Heart right ventricle (tissue), 16 donors: ENCODE data around the gene ACSS1. TPM values are rescaled to one million over a fixed set of nuclear protein-coding genes. Genes with fewer than 3 reads are reported as not detected.

Experiments used
- ATAC-seq, 8 donors: fragments of 200-7000 bp; cut with Tn5 transposase; one replicate each; pipeline ENCODE4 v1.9.1; 2020; ENCODE audit warnings: mild to moderate bottlenecking in 8 of 8, moderate library complexity in 8 of 8, moderate number of reproducible peaks in 1 of 8
- DNase-seq, 2 donors: peaks; one replicate each; pipeline ENCODE4 v3.0.0-alpha.2; 2020
- H3K27ac ChIP-seq, 10 donors: fragments of 200-600 bp; sonication (generic) in 2 of 10; one replicate each; pipeline versions ENCODE4 v1.5.0 to v1.8.0; 2020 to 2022; ENCODE audit warnings: mild to moderate bottlenecking in 3 of 10
- H3K27me3 ChIP-seq, 7 donors: fragments of 200-600 bp; one replicate each; pipeline ENCODE4 v1.8.0; 2021 to 2022; ENCODE audit warnings: mild to moderate bottlenecking in 2 of 7
- H3K36me3 ChIP-seq, 9 donors: fragments of 200-600 bp; sonication (generic) in 1 of 9; one replicate each; pipeline versions ENCODE4 v1.5.0 to v1.8.0; 2020 to 2022; ENCODE audit warnings: mild to moderate bottlenecking in 2 of 9
- H3K4me1 ChIP-seq, 9 donors: fragments of 200-600 bp; sonication (generic) in 1 of 9; one replicate each; pipeline versions ENCODE4 v1.5.0 to v1.8.0; 2020 to 2022; ENCODE audit warnings: mild to moderate bottlenecking in 4 of 9
- H3K4me3 ChIP-seq, 10 donors: fragments of 200-600 bp; sonication (generic) in 2 of 10; one replicate each; pipeline versions ENCODE4 v1.5.0 to v1.8.0; 2020 to 2022; ENCODE audit warnings: mild to moderate bottlenecking in 7 of 10, moderate library complexity in 2 of 10
- H3K9me3 ChIP-seq, 11 donors: fragments of 200-600 bp in 10 of 11; sonication (generic) in 2 of 11; one replicate each; pipeline versions ENCODE4 v1.5.0 to v1.8.0; 2013 to 2022; ENCODE audit warnings: mild to moderate bottlenecking in 2 of 11, control low read depth in 1 of 11, moderate library complexity in 1 of 11
- WGBS, 2 donors: extraction: QIAGEN DNeasy Blood & Tissue Kit; methylation state at CpG; one replicate each; pipeline ENCODE4 v1.1.7; 2013; ENCODE audit warnings: inconsistent platforms in 1 of 2; 5-methylcytosine and 5-hydroxymethylcytosine counted together
- intact Hi-C, 10 donors: fragments of 100-400 bp; cut with DNase I; formaldehyde crosslinking; loops; one replicate each; pipeline versions ENCODE4 v1.11.1 to v1.14.2; 2022
- polyA plus RNA-seq, 2 donors: library from polyadenylated mRNA; stranded (reverse); fragments of 200-250 nt; gene quantifications; one replicate each; pipeline ENCODE4 v1.2.3, GENCODE V29; 2013
- total RNA-seq, 10 donors: library from RNA; stranded (reverse); fragmentation: NEBNext Ultra II Directional in 3 of 10; extraction: Animal tissue kit (Norgen Biotek cat#: 25700) in 3 of 10; gene quantifications; one replicate each; pipeline versions ENCODE4 v1.2.1 to v1.2.4, GENCODE V29; 2021 to 2023
- TF ChIP-seq, protein P1 (sequence below), 9 donors: fragments of 200-600 bp; sonication (generic) in 2 of 9; IDR thresholded peaks; one replicate each; pipeline versions ENCODE4 v1.5.0 to v1.8.0; 2021 to 2022; ENCODE audit warnings: antibody characterized with exemption in 9 of 9, mild to moderate bottlenecking in 5 of 9, moderate library complexity in 1 of 9
- donor health status: Arrhythmogenic right ventricular cardiomyopathy.
- donor health status: ischemic (EF 13 %, LVEDD 7.1; RV severe dilation, severe dysfunction).
- donor health status: healthy with polysubstance abuse.
- donor health status: DM: no; HTN: yes; CAD: no.
- donor health status: DM: no; HTN: no; CAD: no.
- donor health status: ischemic (EF 25% LVEDD 6.9; RV normal size, moderate dysfunction).
- donor health status: ischemic (EF 25% LVEDD 5.7; RV mildly dilated, moderate dysfunction).
- donor health status: healthy.
- donor health status: DM: yes; HTN: yes; CAD: no.
- donor health status: Ischemic cardiomyopathy.
- donor health status: ischemic (EF 35%, LVEDD 5.7; RV mildly dilated, moderate dysfunction).
- donor health status: nonischemic (EF 11% LVEDD 7.7; RV severe dilation, severe dysfunction).
- donor health status: DM: yes; HTN: yes; CAD: no.
- donor health status: PGD.
- donor health status: ischemic (EF 29% LVEDD 5.4; RV normal size, mild dysfunction).
- donor health status: nonischemic (EF 23%, LVEDD 6.1; RV moderate dilation, normal function).

The ACSS1 gene
- total and polyA plus RNA-seq, 12 donors, result 29.7 to 114 (median 84.9) TPM

DNA sequence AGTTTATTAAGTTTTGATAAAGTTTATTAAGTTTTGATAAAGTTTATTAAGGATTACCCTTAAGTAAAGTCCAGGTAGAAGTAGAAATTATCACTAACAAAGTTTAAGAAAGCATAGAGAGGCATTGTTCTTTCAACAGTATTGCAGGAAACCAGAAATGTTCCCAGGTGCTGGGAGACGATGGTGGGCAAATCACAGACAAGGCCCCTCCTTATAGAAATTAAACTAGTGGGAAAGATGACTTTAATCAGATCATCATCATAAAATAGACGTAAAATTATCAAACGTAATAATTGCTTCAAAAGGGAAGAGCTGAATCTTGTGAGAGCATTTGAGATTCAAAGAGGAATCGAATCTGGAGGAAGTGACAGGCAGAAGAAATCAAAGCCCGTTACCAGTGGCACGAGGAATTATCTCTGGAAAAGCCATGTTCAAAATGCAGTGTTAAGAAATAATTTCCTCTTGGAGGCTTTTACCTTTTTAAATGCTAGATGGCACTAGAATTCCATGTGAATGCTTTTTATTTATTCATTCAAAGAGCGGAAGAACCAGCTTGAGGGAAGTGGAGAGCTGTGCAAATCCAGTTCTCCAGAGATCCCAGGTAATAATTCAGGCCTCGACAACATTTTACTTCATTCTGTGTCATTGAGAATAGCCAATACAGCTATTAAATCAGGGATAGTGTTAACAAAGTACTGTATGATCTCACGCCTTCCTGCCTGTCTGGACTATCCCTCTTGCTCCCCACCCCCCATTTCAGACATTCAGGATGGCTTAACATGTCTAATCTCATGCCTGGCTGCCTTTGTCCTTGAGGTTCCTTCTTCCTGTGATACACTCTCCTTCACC, 64.4 kb downstream of the ACSS1 start:
- no peaks in the 10 kb centered on the region for H3K36me3 ChIP-seq
- intact Hi-C loops, result loop anchor here (1.0 to 10.0 kb wide), 11 partner anchors 71 to 404 kb away; partner anchors contain the start of genes ABHD12 (in 3 of the 10) and PYGB (in 1 of the 10)
- peaks cover 9 to 76% (median 54%) of the 10 kb centered on the region in 9 donors for H3K4me1 ChIP-seq
- no peaks in the 10 kb centered on the region for H3K9me3 ChIP-seq
- peak in 2 of 8 donors; percentile 33 to 43 for ATAC-seq
- no peaks in the 10 kb centered on the region for H3K27me3 ChIP-seq
- no peak for DNase-seq
- peak overlapping the region in 9 of 10 donors; percentile 63 to 96 (median 89) for H3K4me3 ChIP-seq
- 34% methylated on average over 9 of the region's 9 CpGs for WGBS, 2 donors
- TF ChIP-seq, protein P1, sequence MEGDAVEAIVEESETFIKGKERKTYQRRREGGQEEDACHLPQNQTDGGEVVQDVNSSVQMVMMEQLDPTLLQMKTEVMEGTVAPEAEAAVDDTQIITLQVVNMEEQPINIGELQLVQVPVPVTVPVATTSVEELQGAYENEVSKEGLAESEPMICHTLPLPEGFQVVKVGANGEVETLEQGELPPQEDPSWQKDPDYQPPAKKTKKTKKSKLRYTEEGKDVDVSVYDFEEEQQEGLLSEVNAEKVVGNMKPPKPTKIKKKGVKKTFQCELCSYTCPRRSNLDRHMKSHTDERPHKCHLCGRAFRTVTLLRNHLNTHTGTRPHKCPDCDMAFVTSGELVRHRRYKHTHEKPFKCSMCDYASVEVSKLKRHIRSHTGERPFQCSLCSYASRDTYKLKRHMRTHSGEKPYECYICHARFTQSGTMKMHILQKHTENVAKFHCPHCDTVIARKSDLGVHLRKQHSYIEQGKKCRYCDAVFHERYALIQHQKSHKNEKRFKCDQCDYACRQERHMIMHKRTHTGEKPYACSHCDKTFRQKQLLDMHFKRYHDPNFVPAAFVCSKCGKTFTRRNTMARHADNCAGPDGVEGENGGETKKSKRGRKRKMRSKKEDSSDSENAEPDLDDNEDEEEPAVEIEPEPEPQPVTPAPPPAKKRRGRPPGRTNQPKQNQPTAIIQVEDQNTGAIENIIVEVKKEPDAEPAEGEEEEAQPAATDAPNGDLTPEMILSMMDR (IDR thresholded peaks at IDR 0.05), result peak; percentile 10 to 66 (median 48)
- peak overlapping the region in 9 of 10 donors; percentile 91 to 96 (median 93) for H3K27ac ChIP-seq

DNA sequence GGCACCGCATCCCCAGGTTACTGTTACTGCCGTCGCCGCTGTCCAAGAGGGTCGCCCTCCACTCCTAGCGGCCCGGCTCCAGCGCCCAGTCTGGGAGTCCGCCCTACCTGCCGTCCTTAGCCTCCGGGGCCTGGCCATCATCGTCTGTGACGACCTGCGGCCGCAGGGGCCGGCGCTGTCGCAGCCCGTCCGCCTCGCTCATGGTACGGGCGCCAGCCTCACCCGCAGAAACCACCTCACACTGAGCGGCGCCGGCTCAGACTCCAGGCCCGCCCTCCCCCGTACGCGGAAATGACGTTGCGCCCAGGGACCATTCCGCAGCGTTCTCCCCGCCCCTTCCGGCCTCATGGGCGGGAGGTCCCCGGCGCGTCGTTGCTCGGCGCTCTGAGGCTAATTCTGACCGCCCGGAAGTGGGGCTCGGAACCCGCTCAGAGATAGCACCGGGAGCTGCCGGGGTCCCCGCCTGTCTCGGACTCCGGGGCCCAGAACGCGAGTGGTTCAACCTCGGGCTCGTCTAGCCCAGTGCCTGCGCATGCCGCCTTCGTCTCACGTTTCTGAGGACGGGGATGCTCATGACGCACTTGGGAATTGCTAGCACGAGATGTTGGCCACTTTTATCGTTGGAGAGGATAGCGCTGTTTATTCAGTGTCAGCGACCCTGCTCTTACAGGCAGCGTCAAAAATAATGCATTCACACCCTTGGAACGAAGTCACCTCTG, 65.3 kb downstream of the ACSS1 start, which contains the start of gene APMAP:
Gene APMAP, minus strand, starts transcription at position 265 of the 719 bp plus-strand sequence. Its CDS starts 63 bp downstream, at position 202.
- DNase-seq, result peak; percentile 96 to 97
- Histone ChIP-seq H3K36me3 (no peaks in the 10 kb centered on the region), H3K4me1 (peaks cover 5 to 78% (median 49%) of the 10 kb centered on the region in 9 donors), H3K9me3 (no peaks in the 10 kb centered on the region), H3K27ac (peak within 1 kb of the TSS; percentile 71 to 96 (median 93)), H3K27me3 (no peaks in the 10 kb centered on the region), H3K4me3 (peak within 1 kb of the TSS; percentile 53 to 96 (median 87))
- WGBS, 2 donors, result 0% methylated on average over 68 to 69 of the region's 69 CpGs
- ATAC-seq, result peak; percentile 95 to 97 (median 96)
- TF ChIP-seq, protein P1 (IDR thresholded peaks at IDR 0.05), result no peak
- intact Hi-C loops, result loop anchor here in 8 of 10 donors (5.0 to 10.0 kb wide), 8 partner anchors 182 to 405 kb away; partner anchors contain the start of genes ABHD12 (in 3 of the 8) and PYGB (in 1 of the 8)

DNA sequence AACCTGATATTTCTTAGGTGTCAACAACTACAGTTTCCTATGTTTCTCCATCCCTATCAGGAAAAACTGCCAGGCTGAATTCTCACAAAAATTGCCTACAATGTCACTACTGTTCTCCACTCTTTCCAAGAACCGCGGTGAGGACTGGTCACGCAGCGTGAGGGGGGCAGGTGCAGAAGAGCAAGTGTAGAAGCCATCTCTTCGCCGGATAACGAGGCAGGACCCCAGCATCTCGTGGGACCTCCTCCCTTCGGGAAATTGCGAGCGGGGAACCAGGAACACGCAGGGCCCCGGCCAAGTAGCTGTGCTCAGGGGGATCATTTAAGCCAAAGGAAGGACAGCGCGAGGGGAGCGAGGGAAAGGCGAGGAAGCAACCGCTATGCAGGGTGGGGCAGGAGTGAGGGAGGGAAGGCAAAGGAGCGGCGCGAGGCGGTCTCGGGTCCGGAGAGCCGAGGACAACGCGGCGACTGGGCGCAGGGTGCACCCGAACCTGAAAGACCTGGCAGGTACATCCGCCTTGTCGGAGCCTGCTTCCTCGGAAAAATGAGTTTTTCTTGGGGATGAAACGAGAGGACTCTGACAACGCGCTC, 65.9 kb downstream of the ACSS1 start:
- H3K27ac ChIP-seq, result peak overlapping the region; percentile 71 to 96 (median 93)
- peak in 7 of 8 donors; percentile 1 to 43 (median 17) for ATAC-seq
- H3K9me3 ChIP-seq, result no peaks in the 10 kb centered on the region
- intact Hi-C loops, result loop anchor here in 8 of 10 donors (5.0 to 10.0 kb wide), 8 partner anchors 183 to 405 kb away; partner anchors contain the start of genes ABHD12 (in 3 of the 8) and PYGB (in 1 of the 8)
- H3K27me3 ChIP-seq, result no peaks in the 10 kb centered on the region
- H3K4me3 ChIP-seq, result peak overlapping the region; percentile 53 to 96 (median 87)
- no peaks in the 10 kb centered on the region for H3K36me3 ChIP-seq
- 1% methylated on average over 36 of the region's 36 CpGs for WGBS, 2 donors
- TF ChIP-seq, protein P1 (IDR thresholded peaks at IDR 0.05), result no peak
- DNase-seq, result peak in 1 of 2 donors; percentile 39
- peaks cover 5 to 82% (median 49%) of the 10 kb centered on the region in 9 donors for H3K4me1 ChIP-seq
